TTC549 (cell line): ENCODE data around the gene CHAD.
"Not testable (repeated sequence)": the region's sequence is repeated elsewhere in the genome, so short reads cannot be mapped to it uniquely, and the experiment has no call there.

Experiments
- FAIRE-seq: peaks from 2 replicates; lab custom pipeline; 2012; peaks lifted over from hg19 to GRCh38; lab: Jason Lieb, UNC

CHAD gene

DNA sequence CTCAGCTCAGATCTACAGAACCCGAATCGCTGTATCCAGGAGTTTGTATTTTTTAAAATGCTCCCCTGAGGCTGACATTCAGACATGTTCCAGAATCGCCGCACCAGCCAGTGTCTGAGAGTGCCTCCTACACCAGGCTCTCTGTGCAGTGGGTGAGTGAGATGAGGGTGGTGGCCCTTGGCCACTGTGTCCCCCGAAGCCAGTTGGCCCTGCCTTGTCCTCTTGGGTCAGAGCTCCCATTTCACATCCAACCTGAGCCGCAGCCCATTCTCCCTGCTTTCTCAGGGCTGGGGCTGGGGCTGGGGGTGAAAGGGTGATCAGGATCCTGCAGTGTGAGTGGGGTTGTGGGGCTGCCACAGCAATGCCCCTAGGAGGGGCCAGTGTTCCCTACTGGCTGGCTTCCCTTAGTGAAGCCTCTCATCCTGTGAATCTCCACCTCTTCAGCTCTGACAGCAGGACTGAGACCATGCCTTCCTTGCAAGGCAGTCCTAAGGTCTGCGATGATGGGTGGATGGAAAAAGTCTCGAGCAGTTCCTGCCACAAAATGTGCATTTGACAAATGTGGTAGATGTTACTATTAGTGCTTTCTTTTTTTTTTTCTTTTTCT lies 26.6 kb upstream of the CHAD start:
- FAIRE-seq: no peak

GRCh38 chr17:50493744-50494143 lies 25.1 kb upstream of the CHAD start:
- FAIRE-seq: no peak

DNA sequence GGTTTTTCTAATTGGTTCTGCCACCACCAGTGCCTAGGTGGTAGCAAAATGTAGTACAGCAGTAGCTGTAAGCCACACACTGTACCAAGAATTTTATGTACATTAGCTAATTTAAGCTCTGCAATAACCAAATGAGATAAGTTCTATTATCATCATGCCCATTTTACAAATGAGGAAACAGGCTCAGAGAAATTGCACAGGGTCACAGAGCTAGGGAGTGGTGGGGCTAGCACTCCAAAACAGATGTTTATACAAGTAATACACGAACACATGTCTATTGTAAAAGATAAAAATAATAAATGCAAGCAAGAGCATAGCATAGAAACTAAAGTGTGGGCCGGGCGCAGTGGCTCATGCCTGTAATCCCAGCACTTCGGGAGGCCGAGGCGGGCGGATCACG lies 23.5 kb upstream of the CHAD start:
- FAIRE-seq: no peak

GRCh38 chr17:50491505-50491904 lies 22.8 kb upstream of the CHAD start:
- no peak for FAIRE-seq

DNA sequence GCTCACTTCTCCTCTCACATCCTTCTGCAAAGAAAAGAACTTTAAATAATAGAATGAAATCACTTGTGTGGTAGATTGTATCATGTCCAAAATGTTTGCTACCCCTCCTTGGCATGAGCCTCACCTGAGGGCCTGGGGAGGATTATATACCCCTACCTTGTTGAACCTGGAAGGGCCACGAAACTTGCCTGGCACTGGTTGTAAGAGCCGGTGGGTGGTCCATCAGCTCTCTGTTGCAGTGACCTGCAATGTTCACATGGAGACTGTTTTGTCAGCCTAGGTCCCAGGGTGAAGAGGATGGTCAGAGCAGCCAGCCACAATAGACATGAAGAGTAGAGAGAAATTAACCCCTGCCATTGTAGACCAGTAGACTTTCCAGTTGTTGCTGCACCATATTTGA lies 20.2 kb upstream of the CHAD start:
- no peak for FAIRE-seq

- no peak for FAIRE-seq
These were observed 18.8 kb upstream of the CHAD start for GRCh38 chr17:50487213-50488096.

- FAIRE-seq: no peak
These were observed 15.9 kb upstream of the CHAD start for GRCh38 chr17:50484386-50485155.

GRCh38 chr17:50483266-50483665 lies 14.6 kb upstream of the CHAD start:
- FAIRE-seq: no peak

- FAIRE-seq: no peak
These were observed 13.8 kb upstream of the CHAD start for GRCh38 chr17:50482516-50482915.

DNA sequence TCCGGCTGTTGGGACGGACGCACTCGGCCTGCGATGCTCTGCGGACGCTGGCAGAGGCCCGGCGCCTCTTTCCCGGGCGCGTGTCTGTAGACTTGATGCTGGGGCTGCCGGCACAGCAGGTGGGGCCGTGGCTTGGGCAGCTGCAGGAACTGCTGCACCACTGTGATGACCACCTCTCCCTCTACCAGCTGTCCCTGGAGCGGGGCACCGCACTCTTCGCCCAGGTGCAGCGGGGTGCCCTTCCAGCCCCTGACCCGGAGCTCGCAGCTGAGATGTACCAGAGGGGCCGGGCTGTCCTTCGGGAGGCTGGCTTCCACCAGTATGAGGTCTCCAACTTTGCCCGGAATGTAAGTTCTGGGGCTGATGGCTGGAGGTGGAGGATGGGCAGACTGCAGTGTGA lies 13.4 kb upstream of the CHAD start:
- no peak for FAIRE-seq

DNA sequence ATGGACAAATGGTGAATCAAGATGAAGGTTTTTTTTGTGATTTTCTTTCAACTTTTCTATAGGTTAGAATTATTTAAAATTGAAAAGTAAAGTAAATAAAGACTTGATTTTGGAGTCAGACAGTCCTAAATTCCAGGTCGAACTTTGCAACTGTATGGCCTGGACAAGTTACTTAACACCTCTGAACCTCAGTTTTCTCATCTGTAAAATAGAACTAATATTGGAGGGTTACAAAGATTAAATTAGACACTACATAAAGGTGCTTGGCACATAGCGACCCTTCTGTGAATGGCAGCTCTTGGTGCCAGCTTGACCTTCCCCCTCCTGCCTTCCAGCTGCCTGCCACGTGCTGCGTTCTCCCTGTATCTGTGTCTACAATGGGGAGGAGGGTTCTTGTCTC lies 13.0 kb upstream of the CHAD start:
- no peak for FAIRE-seq

DNA sequence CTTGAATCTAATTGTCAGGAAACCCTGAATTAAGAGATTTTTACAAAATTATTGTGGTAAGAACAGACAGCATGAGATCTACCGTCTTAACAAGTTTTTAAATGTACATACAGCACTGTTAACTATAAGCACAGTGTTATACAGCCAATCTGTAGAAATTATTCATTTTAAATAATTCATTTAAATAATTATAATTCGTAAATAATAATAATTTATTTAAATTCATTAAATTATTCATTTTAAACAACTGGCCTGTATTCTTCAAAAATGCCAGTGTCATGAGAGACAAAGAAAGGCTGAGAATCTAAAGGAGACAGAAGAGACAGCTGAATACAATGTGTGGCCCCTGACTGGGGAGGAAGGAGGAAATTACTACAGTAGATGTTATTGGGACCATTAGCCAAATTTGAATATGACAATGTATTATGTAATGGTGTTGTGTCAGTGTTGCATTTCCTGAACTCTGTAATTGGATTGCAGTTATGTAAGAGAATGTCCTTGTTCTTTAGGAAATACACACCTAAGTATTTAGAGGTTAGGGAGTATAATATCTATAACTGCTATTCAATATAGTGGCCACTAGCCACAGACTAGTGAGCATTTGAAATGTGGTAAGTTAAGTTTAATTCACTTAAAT lies 12.3 kb upstream of the CHAD start:
- no peak for FAIRE-seq

GRCh38 chr17:50480142-50480764 lies 11.6 kb upstream of the CHAD start:
- no peak for FAIRE-seq

DNA sequence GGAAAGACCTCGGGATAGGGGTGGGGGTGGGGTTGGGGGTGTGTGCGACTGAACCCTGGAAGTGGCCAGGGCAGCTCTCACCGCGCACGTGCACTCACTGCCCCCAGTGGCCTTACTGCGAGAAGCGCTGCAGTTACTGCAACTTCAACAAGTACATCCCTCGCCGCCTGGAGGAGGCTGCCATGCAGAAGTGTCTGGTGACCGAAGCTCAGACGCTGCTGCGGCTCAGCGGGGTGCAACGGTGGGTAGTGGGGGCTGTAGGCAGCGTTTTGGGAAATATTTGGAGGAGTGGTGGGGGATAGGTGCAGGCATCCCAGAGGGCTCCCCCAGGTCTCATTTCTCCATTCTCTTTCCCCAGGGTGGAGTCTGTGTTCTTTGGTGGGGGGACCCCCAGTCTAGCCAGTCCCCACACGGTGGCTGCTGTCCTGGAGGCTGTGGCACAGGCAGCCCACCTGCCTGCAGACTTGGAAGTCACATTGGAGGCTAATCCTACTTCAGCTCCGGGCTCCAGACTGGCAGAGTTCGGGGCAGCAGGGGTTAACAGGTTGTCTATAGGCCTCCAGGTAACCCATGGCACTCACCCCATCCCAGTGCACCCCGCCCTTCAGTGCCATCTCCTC lies 11.0 kb upstream of the CHAD start:
- FAIRE-seq: no peak

GRCh38 chr17:50478391-50479381 lies 10.0 kb upstream of the CHAD start, which contains the start of gene RSAD1:
Gene RSAD1, plus strand, starts transcription at chr17:50478860. Its CDS starts 25 bp downstream, at chr17:50478885.
- FAIRE-seq: no peak

- no peak for FAIRE-seq
These were observed 9.3 kb upstream of the CHAD start for GRCh38 chr17:50477976-50478375.

DNA sequence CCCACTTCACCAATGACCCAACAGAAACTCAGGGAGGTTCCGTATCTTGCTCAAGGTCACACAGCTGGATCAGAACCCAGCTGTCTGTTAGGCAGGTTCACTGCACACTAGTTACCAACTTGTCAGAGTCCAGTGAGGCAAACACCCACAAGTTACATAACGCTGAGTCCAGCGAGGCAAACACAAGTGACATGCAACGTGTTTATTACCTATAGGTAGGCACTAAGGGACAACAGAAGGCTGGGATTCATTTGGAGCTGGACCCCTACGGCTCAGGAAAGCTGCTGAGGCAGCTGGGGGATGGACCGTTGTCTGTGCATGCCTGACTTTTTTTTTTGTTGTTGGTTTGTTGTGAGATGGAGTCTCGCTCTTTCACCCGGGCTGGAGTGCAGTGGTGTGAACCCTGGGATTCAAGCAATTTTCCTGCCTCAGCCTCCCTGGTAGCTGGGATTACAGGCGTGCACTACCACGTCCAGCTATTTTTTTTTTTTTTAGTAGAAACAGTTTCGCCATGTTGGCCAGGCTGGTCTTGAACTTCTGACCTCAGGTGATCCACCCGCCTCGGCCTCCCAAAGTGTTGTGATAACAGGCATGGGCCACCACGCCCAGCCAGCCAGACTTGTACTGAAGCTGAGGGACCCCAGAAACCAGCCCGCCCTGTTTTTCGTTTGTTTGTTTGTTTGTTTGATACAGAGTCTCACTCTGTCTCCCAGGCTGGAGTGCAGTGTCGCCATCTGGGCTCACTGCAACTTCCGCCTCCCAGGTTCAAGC lies 8.1 kb upstream of the CHAD start:
- no peak for FAIRE-seq

GRCh38 chr17:50475775-50476544 lies 7.3 kb upstream of the CHAD start:
- FAIRE-seq: not testable (repeated sequence)

- FAIRE-seq: no peak
These were observed 6.7 kb upstream of the CHAD start for GRCh38 chr17:50475362-50475761.
